Measurements from ENCODE around the gene KIAA0040. TPM values are rescaled to one million over a fixed set of nuclear protein-coding genes. Genes with fewer than 3 reads are reported as not detected.

The KIAA0040 gene
- total RNA-seq, 2 donors from 2014 or later, result 20.2 to 93.1 TPM

- ATAC-seq (ENCODE audit: insufficient number of reproducible peaks, low FRiP score, low read depth) (peak; percentile 18), DNase-seq (ENCODE audit: low spot score) (no peak)
- Histone ChIP-seq H3K27ac (peak overlapping the region; percentile 36 to 52), H3K9me3 (no peaks in the 10 kb centered on the region), H3K36me3 (no peaks in the 10 kb centered on the region), H3K4me1 (ENCODE audit: control insufficient read depth in 1 of 2, low read depth in 2 of 2) (peaks cover 7 to 20% of the 10 kb centered on the region in 2 donors), H3K4me3 (no peak overlapping the region), H3K27me3 (replicated peaks; ENCODE audit: insufficient read depth) (no peaks in the 10 kb centered on the region)
- no peak for TF ChIP-seq CTCF (IDR thresholded peaks at IDR 0.05)
These were observed 8.3 kb upstream of the KIAA0040 start for GRCh38 chr1:175200678-175201521.

GRCh38 chr1:175198332-175198731 is 5.8 kb upstream of the KIAA0040 start:
- Histone ChIP-seq H3K4me3 (no peak overlapping the region), H3K27me3 (replicated peaks; ENCODE audit: insufficient read depth) (no peaks in the 10 kb centered on the region), H3K4me1 (ENCODE audit: control insufficient read depth in 1 of 2, low read depth in 2 of 2) (peaks cover 7 to 24% of the 10 kb centered on the region in 2 donors), H3K36me3 (no peaks in the 10 kb centered on the region), H3K27ac (no peak overlapping the region), H3K9me3 (no peaks in the 10 kb centered on the region)
- no peak for TF ChIP-seq CTCF (IDR thresholded peaks at IDR 0.05)
- ATAC-seq (ENCODE audit: insufficient number of reproducible peaks, low FRiP score, low read depth) (no peak), DNase-seq (ENCODE audit: low spot score) (no peak)

- peaks cover 7 to 26% of the 10 kb centered on the region in 2 donors for H3K4me1 ChIP-seq (ENCODE audit: control insufficient read depth in 1 of 2, low read depth in 2 of 2)
- no peak for DNase-seq (ENCODE audit: low spot score)
- ATAC-seq (ENCODE audit: insufficient number of reproducible peaks, low FRiP score, low read depth), result no peak
- no peak overlapping the region for H3K4me3 ChIP-seq
- H3K27me3 ChIP-seq (replicated peaks; ENCODE audit: insufficient read depth), result no peaks in the 10 kb centered on the region
- H3K27ac ChIP-seq, result no peak overlapping the region
- H3K9me3 ChIP-seq, result no peaks in the 10 kb centered on the region
- TF ChIP-seq CTCF (IDR thresholded peaks at IDR 0.05), result no peak
- no peaks in the 10 kb centered on the region for H3K36me3 ChIP-seq
These were observed 5.0 kb upstream of the KIAA0040 start for GRCh38 chr1:175197531-175197930.

GRCh38 chr1:175195798-175196197 is 3.2 kb upstream of the KIAA0040 start:
- Histone ChIP-seq H3K27me3 (replicated peaks; ENCODE audit: insufficient read depth) (no peaks in the 10 kb centered on the region), H3K27ac (no peak overlapping the region), H3K9me3 (no peaks in the 10 kb centered on the region), H3K36me3 (no peaks in the 10 kb centered on the region), H3K4me3 (no peak overlapping the region), H3K4me1 (ENCODE audit: control insufficient read depth in 1 of 2, low read depth in 2 of 2) (peaks cover 8 to 26% of the 10 kb centered on the region in 2 donors)
- no peak for TF ChIP-seq CTCF (IDR thresholded peaks at IDR 0.05)
- no peak for DNase-seq (ENCODE audit: low spot score)
- no peak for ATAC-seq (ENCODE audit: insufficient number of reproducible peaks, low FRiP score, low read depth)

GRCh38 chr1:175195281-175195680 is 2.7 kb upstream of the KIAA0040 start:
- ATAC-seq (ENCODE audit: insufficient number of reproducible peaks, low FRiP score, low read depth), result no peak
- no peaks in the 10 kb centered on the region for H3K36me3 ChIP-seq
- TF ChIP-seq CTCF (IDR thresholded peaks at IDR 0.05), result no peak
- H3K4me3 ChIP-seq, result no peak overlapping the region
- no peak overlapping the region for H3K27ac ChIP-seq
- no peaks in the 10 kb centered on the region for H3K27me3 ChIP-seq (replicated peaks; ENCODE audit: insufficient read depth)
- no peaks in the 10 kb centered on the region for H3K9me3 ChIP-seq
- H3K4me1 ChIP-seq (ENCODE audit: control insufficient read depth in 1 of 2, low read depth in 2 of 2), result peaks cover 5 to 26% of the 10 kb centered on the region in 2 donors
- no peak for DNase-seq (ENCODE audit: low spot score)
